ENCODE measurements around the gene PCNX3.
"Not testable (repeated sequence)": the region's sequence is repeated elsewhere in the genome, so short reads cannot be mapped to it uniquely, and the experiment has no call there.

Gene PCNX3

DNA sequence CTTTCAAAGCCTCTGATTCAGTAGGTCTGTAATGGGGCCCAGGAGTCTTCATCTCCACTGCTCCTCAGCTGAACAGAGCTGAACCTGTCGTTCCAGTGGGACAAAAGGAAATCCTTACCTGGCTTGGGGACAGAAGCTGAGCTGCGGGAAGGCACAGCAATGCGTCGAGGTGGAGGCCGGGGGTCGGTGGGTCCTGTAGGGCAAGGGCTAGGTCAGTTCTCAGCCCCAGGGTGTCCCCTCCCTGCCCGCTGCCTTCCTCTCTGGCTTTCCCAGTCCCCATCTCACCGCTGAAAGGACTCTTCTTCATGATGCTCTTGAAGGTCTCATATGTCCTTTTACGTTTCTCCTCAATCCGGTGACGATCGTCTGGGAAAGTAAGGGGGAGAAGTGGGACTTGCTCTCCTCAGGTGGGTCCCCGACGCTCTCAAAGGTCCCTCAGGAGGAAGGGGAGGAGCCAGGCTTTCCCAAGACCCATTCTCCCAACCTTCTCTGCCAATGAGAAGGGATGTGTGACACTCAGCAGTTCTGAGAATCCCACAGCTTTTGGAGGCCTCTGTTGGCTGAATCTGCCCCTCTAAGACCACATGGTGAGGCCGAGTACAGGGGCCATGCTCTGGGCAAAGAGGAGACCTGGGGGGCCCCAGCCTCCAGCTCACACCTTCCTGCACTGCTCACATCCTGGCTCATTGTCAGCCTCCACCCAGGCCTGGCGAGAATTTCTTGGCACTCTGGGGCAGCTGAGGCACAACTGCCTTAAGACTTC lies 40.2 kb downstream of the PCNX3 start:
- DNase-seq (ENCODE audit: low spot score): no peak

DNA sequence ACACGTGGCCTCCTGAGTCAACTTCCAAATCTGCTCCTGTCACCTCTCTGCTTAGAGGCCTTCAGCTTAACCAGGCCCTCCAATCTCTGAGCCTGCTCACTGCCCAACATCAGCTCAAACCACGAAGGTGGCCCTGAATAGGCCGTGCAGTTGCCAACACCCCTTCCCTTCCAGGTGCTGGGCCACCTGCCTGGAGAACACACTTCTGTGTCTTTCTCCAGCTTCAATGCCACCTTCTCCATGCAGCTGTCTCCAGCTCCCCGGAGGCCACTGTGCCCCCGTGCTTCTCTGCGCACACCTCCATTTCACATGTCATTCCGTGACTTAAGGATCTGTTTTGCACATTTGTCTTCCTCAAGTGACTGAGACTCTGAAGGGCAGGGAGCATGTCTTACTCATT lies 41.9 kb downstream of the PCNX3 start:
- no peak for DNase-seq (ENCODE audit: low spot score)

DNA sequence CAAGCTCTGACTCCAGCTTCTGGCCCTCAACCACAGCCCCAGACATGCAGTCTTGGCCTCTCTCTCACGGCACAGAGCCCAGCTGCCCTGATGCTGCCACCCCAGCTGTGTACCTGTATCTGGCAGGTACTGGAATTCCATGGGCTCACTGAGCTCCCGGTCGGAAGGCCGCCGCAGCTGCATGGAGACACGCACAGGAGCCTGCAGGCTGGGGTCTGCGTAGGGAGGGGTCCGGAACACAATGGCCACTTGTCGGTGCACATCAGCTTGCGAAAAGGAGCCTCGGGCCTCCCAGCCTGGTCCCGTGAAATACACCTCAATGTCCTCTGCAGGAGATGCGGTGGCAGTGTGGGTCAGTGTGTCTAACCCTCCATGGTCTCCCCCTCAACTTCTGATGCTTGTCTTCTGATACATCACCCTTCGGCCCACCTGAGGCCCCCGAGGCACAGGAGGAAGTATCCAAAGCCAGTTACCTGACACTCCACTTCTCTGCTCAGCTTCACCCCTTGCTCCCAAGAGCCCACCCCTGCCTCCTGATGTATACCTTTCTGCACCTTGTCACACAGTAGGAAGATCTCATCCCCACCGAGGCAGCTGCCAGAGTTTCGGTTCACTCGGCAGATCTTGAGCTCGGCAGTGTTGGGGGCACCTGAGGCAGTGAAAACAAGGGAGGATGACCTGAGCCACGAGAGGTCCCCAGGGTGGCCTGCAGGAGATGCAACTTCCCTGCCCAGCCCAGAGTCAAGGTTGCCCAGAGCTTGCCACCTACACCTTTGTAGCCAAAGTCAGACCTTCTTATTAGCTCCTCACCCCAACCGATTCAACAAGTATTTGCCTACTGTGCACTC lies 42.8 kb downstream of the PCNX3 start:
- no peak for DNase-seq (ENCODE audit: low spot score)

DNA sequence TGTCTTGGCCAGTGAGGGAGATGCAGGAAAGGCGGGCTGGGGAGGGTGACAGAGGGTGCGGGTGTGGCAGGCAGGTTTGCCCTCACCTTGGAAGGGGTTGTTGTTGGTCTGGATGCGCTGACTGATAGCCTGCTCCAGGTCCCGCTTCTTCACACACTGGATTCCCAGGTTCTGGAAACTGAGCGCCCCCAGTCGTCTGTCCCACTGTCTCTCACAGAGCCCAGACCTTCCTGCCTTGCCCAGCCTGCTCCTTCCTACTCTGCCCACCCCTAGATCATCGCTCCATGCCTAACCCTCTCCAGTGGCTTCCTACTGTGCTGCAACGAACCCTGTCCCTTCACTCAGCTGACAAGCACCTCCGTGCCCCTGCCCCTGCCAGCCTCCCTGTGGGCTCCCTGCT lies 44.5 kb downstream of the PCNX3 start:
- no peak for DNase-seq (ENCODE audit: low spot score)

DNA sequence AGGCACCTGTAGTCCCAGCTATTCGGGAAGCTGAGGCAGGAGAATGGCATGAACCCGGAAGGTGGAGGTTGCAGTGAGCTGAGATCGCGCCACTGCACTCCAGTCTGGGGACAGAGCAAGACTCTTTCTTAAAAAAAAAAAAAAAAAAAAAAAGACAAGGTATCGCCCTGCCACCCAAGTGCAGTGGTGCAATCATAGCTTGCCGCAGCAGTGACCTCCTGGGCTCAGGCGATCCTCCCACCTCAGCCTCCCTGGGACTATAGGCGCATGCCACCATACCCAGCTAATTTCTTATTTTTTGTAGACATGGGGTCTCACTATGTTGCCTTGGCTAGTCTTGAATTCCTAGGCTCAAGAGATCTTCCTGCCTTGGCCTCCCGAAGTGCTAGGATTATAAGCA lies 45.3 kb downstream of the PCNX3 start:
- not testable (repeated sequence) for DNase-seq (ENCODE audit: low spot score)

DNA sequence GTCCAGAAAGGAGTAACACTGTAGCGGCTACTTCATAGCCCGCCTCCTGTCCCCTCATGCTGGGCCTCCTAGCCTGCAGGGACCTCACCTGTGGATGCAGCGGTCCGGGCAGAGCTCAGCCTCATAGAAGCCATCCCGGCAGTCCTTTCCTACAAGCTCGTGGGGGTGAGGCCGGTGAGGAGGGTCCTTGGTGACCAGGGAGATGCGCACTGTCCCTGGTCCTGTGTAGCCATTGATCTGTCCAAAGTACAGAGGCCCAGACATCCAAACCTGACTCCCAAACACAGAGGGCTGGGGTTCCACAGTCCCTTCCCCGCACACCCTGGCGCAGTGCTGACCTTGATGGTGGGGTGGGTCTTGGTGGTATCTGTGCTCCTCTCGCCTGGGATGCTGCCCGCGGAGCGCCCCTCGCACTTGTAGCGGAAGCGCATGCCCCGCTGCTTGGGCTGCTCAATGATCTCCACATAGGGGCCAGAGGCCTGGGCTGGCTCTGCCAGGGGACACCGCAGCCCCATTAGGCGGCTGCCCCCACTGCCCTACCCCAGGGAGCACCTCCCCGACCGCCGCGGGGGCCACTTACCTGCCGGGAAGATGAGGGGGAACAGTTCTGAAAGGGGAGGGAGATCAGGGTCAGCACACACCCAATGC lies 46.1 kb downstream of the PCNX3 start:
- no peak for DNase-seq (ENCODE audit: low spot score)

DNA sequence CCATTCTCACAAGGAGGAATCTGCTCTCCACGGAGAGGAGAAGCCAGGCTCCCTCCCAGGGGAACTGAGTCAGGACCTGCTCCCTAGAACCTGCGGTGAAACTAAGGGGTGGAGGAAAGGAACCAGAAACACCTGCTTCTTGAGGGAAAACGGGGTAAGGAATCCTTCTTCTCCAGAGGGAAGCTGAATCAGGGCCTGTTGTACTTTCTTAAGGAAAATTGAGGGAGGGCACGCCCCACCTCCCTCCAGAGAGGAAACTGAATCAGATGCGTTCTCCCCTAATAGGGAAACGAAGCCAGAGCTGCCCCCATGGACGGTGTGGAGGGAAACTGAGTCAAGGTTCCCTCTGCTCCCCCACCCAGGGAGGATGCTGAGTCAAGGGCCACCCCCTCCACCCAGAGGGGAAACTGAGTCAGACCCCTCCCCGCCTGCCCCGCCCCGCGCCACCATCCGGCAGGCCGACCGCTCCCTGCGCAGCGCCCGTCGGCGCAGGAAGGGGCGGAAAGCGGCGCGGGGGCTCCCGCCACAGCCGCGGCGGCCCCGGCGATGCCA lies 46.7 kb downstream of the PCNX3 start:
- DNase-seq (ENCODE audit: low spot score): no peak

DNA sequence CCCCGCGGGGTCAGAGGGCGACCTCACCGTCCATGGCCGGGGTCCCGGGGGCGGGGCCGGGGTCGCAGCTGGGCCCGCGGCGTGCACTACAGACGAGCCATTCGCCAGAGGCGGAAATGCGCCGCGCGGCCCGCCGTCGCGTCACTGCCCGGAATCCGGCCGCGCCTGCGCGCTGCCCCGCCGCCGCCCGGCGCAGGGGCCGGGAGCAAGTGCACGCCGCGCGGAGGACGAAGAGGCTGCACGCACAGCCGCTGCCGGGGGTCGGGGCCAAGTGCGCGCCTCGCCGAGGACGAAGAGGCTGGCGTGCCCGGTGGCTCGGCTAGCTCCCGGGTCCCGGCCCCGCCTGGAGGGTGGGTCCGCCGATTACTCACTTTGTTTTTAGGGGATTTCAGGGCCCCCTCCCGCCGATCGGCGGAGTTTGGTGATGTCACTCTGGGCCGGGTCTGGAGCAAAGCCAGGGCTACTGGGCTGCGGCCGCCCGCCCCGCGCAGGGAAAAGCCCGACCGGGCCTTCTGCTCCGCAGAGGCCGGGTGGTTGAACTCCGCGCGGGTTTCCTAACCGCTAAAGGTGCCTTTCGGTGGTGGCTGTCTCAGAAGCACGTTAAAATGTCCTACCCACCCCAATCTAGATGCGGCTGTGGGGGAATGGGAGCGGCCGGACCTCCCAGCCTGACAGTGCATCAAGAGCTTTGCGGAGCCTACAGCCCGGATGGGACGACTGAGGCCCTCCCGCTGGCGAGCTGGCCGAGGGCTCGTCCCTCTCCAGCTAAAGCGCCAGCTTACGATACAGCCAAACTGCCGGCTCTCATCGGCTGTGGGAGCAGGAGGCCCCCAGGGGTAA lies 47.4 kb downstream of the PCNX3 start, which contains the start of gene RELA:
RELA (minus strand) TSS at position 118 of the 840 bp plus-strand sequence; CDS start at position 34, 84 bp downstream.
- peak; percentile 97 for DNase-seq (ENCODE audit: low spot score)

DNA sequence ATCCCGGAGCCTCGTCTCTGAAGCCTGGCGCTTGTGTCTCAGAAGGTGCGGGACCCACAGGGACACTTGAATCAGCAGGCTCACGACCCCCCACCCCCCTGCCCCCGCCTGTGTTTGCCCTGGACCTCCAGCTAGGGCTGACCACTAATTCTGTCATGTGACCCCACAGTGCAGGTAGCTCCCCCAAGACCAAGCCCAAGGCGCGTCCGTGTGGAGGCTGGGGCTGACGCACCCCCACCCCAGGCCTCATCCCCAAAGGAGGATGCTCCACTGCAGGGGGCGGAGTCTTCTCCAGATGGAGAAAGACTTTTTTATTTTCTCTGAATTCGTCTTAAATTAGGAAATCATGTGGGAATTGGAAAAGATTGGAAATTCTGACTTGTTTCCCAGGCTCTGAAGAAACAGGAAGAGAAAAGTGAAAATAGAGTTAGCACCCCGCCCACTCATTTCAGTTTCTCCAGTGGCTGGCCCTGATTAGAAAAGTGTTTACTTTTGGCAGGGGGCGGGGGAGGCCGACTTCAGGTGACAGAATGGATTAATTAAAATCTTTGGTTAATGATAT lies 48.1 kb downstream of the PCNX3 start:
- peak; percentile 75 for DNase-seq (ENCODE audit: low spot score)

DNA sequence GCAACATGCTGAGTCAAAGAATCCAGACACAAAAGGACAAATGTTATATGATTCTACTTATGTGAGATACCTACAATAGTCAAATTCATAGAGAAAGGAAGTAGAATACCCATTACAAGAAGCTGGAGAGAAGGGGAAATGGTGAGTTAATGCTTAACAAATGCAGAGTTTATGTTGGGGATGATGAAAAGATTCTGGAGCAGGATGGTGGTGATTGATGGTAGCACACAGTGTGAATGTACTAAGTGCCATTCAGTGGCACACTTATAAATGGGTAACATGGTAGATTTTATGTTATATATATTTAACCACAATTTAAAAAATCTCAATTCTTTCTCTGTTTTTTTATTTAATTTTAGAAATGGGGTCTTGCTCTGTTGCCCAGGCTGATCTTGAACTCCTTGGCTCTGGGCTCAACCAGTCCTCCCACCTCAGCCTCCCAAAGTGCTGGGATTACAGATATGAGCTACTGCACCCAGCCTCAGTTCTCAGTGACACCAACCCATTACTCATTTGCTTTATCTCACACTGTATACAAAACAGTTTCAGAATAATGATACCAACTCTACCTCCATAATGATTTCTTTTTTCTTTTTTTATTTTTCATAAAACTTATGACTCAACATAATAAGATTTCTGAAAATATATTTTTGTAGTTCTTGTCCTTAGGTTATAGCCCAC lies 56.7 kb downstream of the PCNX3 start:
- DNase-seq (ENCODE audit: low spot score): no peak

DNA sequence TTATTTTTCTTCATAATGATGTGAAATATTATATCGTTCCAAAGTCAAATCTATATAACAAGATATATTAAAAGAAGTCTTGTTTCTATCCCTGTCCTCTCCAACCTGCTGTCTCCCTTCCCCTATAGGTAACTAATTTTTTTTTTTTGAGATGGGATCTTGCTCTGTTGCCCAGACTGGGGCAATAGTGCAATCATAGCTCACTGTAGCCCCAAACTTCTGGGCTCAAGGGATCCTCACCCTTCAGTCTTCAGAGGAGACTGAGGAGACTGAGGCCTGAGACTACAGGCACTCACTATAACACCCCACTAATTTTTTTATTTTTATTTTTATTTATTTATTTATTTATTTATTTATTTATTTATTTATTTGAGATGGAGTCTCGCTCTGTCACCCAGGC lies 57.4 kb downstream of the PCNX3 start:
- no peak for DNase-seq (ENCODE audit: low spot score)

DNA sequence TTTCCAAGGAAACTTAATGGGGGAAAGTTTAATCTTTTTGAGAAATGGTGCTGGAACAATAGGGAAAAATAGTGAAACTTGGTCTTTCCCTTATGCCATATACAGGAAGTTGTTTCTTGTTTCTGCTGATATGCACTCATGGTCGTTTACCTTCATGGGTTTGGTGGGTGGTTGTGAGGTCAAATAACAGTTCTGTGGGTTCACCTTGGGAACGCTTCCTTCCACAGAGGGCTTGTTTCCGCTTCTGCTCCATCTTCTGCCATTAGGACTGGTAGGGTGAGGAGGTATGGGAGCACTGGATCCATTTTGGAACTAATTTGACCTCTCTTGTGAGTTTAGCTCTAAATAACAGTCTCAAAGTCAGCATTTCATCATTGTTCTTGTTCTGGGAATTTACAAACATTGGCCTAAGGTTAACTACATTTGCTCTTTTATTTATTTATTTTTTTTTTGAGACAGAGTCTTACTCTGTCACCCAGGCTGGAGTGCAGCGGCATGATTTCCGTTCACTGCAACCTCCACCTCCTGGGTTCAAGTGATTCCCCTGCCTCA lies 64.7 kb downstream of the PCNX3 start:
- no peak for DNase-seq (ENCODE audit: low spot score)

DNA sequence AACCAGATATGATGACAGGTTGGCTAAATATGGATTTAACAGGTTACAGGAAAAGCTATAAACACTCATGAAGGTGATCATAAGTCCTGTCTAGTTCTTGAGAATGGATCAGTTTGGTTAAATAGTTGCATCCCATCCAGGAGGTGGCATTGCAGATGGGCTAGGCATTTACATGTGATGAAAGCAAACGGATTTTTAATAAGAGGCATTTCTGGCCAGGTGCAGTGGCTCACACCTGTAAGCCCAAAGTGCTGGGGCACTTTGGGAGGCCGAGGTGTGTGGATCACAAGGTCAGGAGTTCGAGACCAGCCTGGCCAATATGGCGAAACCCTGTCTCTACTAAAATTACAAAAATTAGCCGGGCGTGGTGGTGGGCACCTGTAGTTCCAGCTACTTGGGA lies 67.9 kb downstream of the PCNX3 start:
- not testable (repeated sequence) for DNase-seq (ENCODE audit: low spot score)

DNA sequence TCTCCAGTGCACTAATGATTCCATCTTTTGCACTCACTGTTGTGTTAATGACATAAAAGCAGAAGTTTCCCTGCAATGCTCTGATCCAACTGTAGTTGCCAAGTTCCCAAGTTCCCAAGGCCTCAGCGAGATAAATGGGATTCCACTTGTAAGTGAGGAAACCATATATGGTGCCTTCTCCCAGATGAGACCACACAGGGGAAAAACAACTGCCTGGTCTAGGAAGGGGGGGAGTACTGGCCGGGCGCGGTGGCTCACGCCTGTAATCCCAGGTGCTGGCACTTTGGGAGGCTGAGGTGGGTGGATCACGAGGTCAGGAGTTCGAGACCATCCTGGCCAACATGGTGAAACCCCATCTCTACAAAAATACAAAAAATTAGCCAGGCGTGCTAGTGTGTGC lies 70.4 kb downstream of the PCNX3 start:
- DNase-seq (ENCODE audit: low spot score): no peak
